Stimulated activated CD8-positive, alpha-beta memory T cell treated with anti-CD3 and anti-CD28 coated beads, Interleukin-15, amount 100 ng/mL, for 48 hours (primary cell): ENCODE results near the gene CPXM2.

ENCODE experiments used
- DNase-seq, 2 donors: peaks; one replicate each; pipeline ENCODE4 v3.0.0-alpha.2; 2020; ENCODE audit warnings: low read depth in 2 of 2

Gene CPXM2

GRCh38 chr10:123774132-123774742 is 117.4 kb downstream of the CPXM2 start:
- DNase-seq, result no peak

- no peak for DNase-seq
These were observed 118.7 kb downstream of the CPXM2 start for GRCh38 chr10:123772645-123773508.

GRCh38 chr10:123771877-123772644 is 119.5 kb downstream of the CPXM2 start:
- DNase-seq, result no peak

DNA sequence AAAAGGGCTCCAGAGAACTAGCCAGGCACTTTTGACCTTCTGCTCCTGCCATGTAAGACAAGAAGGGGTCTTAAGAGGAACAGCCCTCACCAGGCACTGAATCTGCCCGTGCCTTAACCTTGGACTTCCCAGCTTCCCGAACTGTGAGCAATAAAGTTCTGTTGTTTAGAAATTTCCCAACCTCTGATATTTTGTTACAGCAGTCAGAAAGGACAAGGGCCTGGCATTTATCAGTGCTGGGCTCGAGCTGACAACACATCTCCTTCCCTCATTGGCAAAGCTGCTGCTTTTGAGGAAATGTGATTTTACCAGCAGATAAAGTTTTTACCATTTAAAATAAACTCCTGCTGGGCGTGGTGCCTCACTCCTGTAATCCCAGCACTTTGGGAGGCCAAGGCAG is 122.0 kb downstream of the CPXM2 start:
- no peak for DNase-seq

- DNase-seq, result no peak
These were observed 124.8 kb downstream of the CPXM2 start for GRCh38 chr10:123766761-123767160.

DNA sequence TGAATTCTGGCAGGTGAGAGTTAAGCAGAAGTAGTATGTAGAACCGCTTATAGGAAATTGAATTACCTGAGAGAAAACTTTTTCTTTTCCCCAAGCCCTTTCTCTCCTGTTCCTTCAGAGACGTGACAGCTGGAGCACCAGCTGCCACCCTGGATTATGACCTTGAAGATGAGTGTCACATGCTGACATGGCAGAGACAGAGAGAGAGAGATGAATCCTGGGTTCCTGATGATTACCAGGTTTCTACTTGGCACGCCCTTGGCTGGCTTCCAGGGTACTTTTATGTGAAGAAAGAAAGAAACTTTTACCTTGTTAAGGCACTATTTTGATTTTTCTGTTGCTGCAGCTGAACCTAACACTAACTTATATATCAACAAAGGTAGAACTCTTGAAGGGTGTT is 125.6 kb downstream of the CPXM2 start:
- DNase-seq, result no peak

- no peak for DNase-seq
These were observed 129.9 kb downstream of the CPXM2 start for GRCh38 chr10:123761666-123762230.

- DNase-seq, result no peak
These were observed 130.6 kb downstream of the CPXM2 start for GRCh38 chr10:123761038-123761428.

DNA sequence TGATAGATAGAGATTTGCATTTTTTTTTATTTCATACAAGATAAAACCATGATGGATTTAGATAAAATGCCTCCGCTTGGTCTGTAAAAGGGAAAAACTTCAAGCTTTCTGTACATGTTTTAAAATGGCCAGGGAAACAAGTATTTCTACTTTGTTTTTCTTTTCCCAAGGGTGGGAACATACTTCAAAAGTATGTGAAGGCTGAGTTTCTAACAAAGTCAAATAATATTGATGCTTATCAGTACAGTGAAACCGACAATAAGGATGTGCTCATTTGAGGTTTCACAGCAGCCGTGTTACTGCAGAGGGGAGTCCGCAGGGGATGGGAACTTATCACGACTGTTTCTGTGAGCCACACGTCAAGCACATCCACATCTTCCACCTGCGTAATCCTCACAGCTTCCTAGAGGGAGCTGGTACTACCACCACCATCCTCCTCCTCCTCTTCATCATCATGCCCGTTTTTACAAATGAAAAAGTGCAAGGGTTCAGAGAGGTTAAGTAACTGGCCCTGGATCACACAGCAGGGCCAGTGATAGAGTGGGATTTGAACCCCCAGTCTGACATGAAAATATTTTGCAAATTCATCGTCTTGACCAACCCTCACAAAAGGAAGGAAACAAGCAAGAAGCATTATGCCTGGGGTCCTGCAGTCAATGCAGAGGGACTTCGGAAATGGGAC is 131.1 kb downstream of the CPXM2 start:
- DNase-seq, result no peak

GRCh38 chr10:123759501-123760031 is 132.0 kb downstream of the CPXM2 start:
- no peak for DNase-seq

DNA sequence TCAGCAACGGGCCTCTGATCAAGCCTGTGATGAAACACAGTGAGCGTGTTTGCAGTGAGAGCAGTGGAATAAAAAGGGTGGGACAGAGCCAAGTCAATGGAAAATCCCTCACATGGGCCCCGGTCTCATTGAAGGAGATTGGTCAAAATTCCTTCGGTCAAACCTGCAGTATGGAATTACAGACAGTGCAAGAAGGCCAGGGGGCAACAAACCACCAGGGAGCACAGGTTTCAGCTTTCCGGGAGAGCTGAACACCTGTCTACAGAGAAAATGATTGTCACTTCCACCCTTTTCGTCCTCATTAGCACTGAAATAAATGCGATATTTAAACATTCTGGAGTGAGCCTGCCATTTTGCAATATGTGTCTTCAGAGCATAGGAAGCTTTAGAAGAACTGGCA is 132.6 kb downstream of the CPXM2 start:
- no peak for DNase-seq

DNA sequence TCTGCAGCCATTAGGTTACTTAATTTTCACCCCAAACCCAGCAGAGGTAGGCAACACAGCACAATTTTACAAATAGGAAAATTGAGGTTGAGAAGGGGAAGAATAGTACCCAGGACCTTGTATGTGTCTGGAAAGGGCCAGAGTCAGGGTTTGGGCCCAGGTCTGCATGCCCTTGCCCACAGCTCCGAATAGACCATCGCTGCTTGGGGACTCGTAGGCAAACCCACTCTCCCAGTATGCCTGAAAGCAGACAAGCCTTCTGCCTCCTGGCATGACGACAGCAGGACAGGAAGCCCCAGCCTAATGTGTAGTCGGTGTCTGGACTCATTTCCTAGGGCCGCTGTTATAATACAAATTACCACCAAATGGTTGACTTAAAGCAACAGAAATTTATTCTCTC is 133.8 kb downstream of the CPXM2 start:
- DNase-seq, result no peak

DNA sequence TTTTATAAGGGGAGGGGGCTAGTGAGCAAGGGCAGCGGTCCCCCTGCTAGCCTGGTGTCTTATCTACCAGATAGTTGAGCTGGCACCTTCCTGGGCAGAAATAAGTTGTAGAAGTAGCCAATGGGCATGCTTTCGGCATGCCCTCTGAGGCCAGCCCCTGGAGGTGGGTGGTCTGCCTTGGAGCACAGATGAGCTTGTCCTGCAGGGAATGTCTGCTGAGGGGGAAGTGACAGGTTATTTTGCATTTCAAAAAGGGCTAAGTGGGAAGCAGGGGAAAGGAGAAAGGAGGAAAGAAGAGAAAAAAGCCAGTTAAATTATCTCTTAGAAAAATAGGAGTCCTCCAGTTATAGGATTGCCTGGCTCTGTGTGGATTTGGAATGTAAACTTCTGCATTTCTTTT is 136.5 kb downstream of the CPXM2 start:
- no peak for DNase-seq

- DNase-seq, result no peak
These were observed 137.5 kb downstream of the CPXM2 start for GRCh38 chr10:123754123-123754522.

DNA sequence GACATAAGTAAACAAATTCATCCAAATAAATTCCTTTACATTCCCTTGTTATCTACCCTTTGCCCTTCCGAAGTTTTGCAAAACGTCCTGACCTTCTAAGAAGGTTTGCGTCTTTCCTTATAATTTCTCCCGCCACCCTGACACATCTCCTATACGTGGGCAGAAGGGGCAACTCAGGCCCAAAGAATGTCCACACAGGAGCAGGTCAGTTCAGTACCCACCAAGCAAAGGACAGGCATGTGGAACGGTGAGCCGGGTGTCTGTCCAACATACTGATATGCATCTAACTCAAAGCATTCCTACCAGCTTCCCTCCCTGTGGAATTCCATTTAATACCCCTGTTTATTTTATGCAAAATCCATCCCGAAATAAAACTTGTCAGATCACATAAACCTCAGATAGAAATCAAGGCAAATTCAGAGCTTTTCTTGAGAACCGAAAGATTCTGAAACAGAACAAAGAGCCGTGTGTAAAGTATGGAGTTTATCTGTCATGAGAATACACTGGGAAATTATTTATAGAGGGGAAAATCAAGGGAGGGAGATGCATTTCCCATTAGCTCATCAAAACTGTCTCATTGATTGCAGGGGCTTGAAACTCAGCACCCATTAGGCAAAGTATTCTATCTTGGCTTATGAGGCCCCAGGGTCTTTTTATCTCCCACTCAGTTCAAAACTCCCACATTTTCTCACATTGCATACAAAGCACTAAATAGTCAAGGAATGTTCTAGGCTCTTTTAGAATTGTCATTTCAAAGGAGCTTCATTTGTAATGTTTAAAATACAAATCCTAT is 140.1 kb downstream of the CPXM2 start:
- DNase-seq, result no peak

- DNase-seq, result no peak
These were observed 140.7 kb downstream of the CPXM2 start for GRCh38 chr10:123750901-123751300.

GRCh38 chr10:123748711-123749110 is 142.9 kb downstream of the CPXM2 start:
- no peak for DNase-seq

DNA sequence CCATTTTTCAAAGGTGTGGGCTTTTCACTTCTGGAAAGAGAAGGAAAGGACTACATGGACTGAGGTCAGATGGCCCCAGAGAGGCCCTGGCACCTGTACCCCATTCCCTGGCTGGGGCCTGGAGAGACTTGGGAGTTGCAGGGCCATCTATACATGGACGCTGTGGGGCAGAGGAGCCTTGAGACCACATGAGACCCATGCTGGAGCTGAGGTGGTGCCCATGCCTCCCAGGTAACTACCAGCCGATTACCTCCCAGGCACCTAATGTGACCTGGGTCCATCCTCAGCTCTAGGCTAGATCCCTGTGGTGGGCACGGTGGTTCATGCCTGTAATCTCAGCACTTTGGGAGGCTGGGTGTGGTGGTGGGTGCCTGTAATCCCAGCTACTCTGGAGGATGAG is 144.2 kb downstream of the CPXM2 start:
- no peak for DNase-seq

- no peak for DNase-seq
These were observed 144.7 kb downstream of the CPXM2 start for GRCh38 chr10:123746942-123747341.

DNA sequence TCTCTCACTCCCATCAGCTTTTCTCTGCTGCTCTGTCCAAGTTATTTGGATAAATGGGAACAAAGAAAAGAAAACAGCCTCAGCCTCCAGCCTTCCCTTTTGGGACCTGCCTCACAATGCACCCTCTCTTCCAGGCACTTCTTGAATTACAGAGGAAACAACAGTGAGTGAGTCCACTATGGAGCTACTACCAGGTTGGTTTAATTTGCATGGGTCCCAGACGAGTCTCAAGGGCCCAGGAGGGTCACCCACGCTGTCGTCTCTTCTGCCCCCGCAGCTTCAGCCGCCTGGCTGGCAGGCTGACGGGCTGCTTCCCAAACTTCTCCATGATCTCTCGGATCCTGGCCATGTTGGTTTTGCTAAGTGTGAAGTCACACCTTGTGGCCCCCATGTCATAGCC is 145.1 kb downstream of the CPXM2 start:
- DNase-seq, result no peak

DNA sequence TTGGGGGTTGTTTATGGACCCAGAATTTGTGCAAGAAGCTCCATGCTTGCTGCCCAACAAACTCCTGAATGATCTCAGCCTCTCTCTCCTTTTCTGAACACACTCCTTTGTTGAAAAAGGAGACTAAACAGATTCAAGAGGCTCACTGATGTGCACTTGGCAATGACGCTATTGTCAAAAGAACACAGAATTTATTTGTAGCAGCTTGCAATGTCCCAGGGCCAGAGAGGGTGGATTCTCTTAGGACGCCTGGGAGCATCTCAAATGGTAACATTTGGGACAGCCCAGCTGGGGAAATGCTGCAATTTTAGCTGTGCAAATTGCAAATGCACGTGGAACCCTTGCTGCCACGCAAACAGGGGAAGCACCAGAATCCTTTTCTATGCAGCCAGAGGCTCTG is 145.5 kb downstream of the CPXM2 start:
- no peak for DNase-seq
